ENCODE measurements around the gene SMAD3. TPM values are rescaled to one million over a fixed set of nuclear protein-coding genes. Genes with fewer than 3 reads are reported as not detected.

SMAD3 gene
- total and polyA plus RNA-seq, 4 donors: 4.0 to 12.2 (median 5.5) TPM

DNA sequence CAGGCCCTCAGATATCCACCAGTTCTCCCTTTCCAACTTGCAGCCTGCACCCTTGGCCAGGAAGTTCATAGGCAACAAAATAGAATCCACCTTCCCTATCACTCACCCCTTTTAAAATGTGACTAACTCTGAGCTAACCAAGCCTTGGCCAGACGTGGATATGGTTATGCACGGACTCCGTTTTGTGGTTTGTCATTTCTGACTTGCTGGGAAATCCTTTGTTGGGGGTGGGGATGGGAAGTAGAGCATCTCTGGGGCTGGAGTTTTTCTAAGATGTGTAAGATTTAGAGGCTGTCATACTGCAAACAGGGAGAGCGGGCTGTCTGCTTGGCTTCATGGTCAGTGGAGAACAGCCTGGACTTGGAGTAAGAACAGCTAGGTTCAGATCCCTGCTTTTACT lies 62.6 kb downstream of the SMAD3 start:
- Histone ChIP-seq H3K9ac (ENCODE audit: low read depth in 1 of 2, low read length in 2 of 2) (no peak overlapping the region), H3K4me1 (ENCODE audit: control insufficient read depth in 4 of 4, insufficient read depth in 4 of 4, low read length in 3 of 4) (peaks cover 10 to 37% (median 30%) of the 10 kb centered on the region in 4 donors), H3K27me3 (ENCODE audit: control insufficient read depth in 4 of 4, insufficient read depth in 4 of 4, low read length in 3 of 4) (no peaks in the 10 kb centered on the region), H3K9me3 (ENCODE audit: control insufficient read depth in 4 of 4, low read length in 3 of 4) (no peaks in the 10 kb centered on the region), H3K27ac (ENCODE audit: low read depth in 1 of 2, low read length in 2 of 2) (peak overlapping the region; percentile 55 to 82), H3K4me3 (ENCODE audit: low read depth in 1 of 3, low read length in 3 of 3) (no peak overlapping the region), H3K36me3 (ENCODE audit: control insufficient read depth in 4 of 4, insufficient read depth in 3 of 4, low read depth in 1 of 4, low read length in 3 of 4) (no peaks in the 10 kb centered on the region)
- TF ChIP-seq, protein P1, sequence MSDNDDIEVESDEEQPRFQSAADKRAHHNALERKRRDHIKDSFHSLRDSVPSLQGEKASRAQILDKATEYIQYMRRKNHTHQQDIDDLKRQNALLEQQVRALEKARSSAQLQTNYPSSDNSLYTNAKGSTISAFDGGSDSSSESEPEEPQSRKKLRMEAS (IDR thresholded peaks at IDR 0.05): no peak
- no peak for TF ChIP-seq RAD21 (IDR thresholded peaks at IDR 0.05)
- TF ChIP-seq HNF4A (conservative IDR thresholded peaks at IDR 0.05): no peak
- TF ChIP-seq SP1 (IDR thresholded peaks at IDR 0.05): no peak
- TF ChIP-seq JUND (IDR thresholded peaks at IDR 0.05): no peak
- TF ChIP-seq, protein P2, sequence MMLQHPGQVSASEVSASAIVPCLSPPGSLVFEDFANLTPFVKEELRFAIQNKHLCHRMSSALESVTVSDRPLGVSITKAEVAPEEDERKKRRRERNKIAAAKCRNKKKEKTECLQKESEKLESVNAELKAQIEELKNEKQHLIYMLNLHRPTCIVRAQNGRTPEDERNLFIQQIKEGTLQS (IDR thresholded peaks at IDR 0.05): no peak
- TF ChIP-seq, protein P3, sequence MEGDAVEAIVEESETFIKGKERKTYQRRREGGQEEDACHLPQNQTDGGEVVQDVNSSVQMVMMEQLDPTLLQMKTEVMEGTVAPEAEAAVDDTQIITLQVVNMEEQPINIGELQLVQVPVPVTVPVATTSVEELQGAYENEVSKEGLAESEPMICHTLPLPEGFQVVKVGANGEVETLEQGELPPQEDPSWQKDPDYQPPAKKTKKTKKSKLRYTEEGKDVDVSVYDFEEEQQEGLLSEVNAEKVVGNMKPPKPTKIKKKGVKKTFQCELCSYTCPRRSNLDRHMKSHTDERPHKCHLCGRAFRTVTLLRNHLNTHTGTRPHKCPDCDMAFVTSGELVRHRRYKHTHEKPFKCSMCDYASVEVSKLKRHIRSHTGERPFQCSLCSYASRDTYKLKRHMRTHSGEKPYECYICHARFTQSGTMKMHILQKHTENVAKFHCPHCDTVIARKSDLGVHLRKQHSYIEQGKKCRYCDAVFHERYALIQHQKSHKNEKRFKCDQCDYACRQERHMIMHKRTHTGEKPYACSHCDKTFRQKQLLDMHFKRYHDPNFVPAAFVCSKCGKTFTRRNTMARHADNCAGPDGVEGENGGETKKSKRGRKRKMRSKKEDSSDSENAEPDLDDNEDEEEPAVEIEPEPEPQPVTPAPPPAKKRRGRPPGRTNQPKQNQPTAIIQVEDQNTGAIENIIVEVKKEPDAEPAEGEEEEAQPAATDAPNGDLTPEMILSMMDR (IDR thresholded peaks at IDR 0.05; ENCODE audit: low read depth, low read length, missing input control): no peak
- TF ChIP-seq, protein P4, sequence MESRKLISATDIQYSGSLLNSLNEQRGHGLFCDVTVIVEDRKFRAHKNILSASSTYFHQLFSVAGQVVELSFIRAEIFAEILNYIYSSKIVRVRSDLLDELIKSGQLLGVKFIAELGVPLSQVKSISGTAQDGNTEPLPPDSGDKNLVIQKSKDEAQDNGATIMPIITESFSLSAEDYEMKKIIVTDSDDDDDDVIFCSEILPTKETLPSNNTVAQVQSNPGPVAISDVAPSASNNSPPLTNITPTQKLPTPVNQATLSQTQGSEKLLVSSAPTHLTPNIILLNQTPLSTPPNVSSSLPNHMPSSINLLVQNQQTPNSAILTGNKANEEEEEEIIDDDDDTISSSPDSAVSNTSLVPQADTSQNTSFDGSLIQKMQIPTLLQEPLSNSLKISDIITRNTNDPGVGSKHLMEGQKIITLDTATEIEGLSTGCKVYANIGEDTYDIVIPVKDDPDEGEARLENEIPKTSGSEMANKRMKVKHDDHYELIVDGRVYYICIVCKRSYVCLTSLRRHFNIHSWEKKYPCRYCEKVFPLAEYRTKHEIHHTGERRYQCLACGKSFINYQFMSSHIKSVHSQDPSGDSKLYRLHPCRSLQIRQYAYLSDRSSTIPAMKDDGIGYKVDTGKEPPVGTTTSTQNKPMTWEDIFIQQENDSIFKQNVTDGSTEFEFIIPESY (IDR thresholded peaks at IDR 0.05): no peak
- TF ChIP-seq GABPA (IDR thresholded peaks at IDR 0.05 in 1 of 2, conservative IDR thresholded peaks at IDR 0.05 in 1 of 2): no peak
- no peak for TF ChIP-seq EGR1 (IDR thresholded peaks at IDR 0.05; ENCODE audit: low read depth in 2 of 2)
- TF ChIP-seq FOXA2 (IDR thresholded peaks at IDR 0.05): no peak
- no peak for TF ChIP-seq RXRA (IDR thresholded peaks at IDR 0.05)
- TF ChIP-seq YY1 (IDR thresholded peaks at IDR 0.05): no peak
- no peak for TF ChIP-seq NR2F2 (IDR thresholded peaks at IDR 0.05)
- TF ChIP-seq TAF1 (conservative IDR thresholded peaks at IDR 0.05): no peak
- 71% methylated on average over 4 of the region's 4 CpGs for WGBS
- DNase-seq (ENCODE audit: low spot score): no peak

DNA sequence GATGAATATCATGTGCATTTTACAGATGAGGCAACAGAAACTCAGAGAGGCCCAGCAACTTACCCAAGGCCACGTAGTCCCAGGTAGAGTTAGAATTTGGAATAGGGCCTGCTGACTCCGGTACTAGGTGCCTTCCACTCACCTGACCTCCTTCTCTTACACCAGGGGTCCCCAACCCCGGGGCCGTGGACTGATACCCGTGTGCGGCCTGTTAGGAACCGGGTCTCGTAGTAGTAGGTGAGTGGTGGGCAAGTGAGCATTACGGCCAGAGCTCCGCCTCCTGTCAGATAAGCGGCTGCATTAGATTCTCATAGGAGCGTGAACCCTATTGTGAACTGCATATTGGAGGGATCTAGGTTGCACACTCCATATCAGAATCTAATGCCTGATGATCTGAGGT lies 64.8 kb downstream of the SMAD3 start:
- Histone ChIP-seq H3K27ac (ENCODE audit: low read depth in 1 of 2, low read length in 2 of 2) (no peak overlapping the region), H3K4me3 (ENCODE audit: low read depth in 1 of 3, low read length in 3 of 3) (no peak overlapping the region), H3K36me3 (ENCODE audit: control insufficient read depth in 4 of 4, insufficient read depth in 3 of 4, low read depth in 1 of 4, low read length in 3 of 4) (no peaks in the 10 kb centered on the region), H3K9ac (ENCODE audit: low read depth in 1 of 2, low read length in 2 of 2) (no peak overlapping the region), H3K4me1 (ENCODE audit: control insufficient read depth in 4 of 4, insufficient read depth in 4 of 4, low read length in 3 of 4) (peaks cover 19 to 57% (median 50%) of the 10 kb centered on the region in 4 donors), H3K27me3 (ENCODE audit: control insufficient read depth in 4 of 4, insufficient read depth in 4 of 4, low read length in 3 of 4) (no peaks in the 10 kb centered on the region), H3K9me3 (ENCODE audit: control insufficient read depth in 4 of 4, low read length in 3 of 4) (no peaks in the 10 kb centered on the region)
- 97% methylated on average over 12 of the region's 12 CpGs for WGBS
- no peak for TF ChIP-seq NR2F2 (IDR thresholded peaks at IDR 0.05)
- no peak for TF ChIP-seq HNF4A (conservative IDR thresholded peaks at IDR 0.05)
- no peak for TF ChIP-seq FOXA1 (IDR thresholded peaks at IDR 0.05)
- no peak for TF ChIP-seq EGR1 (IDR thresholded peaks at IDR 0.05; ENCODE audit: low read depth in 2 of 2)
- TF ChIP-seq, protein P2 (IDR thresholded peaks at IDR 0.05): no peak
- TF ChIP-seq, protein P5, sequence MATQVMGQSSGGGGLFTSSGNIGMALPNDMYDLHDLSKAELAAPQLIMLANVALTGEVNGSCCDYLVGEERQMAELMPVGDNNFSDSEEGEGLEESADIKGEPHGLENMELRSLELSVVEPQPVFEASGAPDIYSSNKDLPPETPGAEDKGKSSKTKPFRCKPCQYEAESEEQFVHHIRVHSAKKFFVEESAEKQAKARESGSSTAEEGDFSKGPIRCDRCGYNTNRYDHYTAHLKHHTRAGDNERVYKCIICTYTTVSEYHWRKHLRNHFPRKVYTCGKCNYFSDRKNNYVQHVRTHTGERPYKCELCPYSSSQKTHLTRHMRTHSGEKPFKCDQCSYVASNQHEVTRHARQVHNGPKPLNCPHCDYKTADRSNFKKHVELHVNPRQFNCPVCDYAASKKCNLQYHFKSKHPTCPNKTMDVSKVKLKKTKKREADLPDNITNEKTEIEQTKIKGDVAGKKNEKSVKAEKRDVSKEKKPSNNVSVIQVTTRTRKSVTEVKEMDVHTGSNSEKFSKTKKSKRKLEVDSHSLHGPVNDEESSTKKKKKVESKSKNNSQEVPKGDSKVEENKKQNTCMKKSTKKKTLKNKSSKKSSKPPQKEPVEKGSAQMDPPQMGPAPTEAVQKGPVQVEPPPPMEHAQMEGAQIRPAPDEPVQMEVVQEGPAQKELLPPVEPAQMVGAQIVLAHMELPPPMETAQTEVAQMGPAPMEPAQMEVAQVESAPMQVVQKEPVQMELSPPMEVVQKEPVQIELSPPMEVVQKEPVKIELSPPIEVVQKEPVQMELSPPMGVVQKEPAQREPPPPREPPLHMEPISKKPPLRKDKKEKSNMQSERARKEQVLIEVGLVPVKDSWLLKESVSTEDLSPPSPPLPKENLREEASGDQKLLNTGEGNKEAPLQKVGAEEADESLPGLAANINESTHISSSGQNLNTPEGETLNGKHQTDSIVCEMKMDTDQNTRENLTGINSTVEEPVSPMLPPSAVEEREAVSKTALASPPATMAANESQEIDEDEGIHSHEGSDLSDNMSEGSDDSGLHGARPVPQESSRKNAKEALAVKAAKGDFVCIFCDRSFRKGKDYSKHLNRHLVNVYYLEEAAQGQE (IDR thresholded peaks at IDR 0.05): no peak
- TF ChIP-seq, protein P4 (IDR thresholded peaks at IDR 0.05): no peak
- no peak for TF ChIP-seq JUND (IDR thresholded peaks at IDR 0.05)
- DNase-seq (ENCODE audit: low spot score): no peak

Data from liver (tissue), 9 donors.